NCI-H187 (cell line): ENCODE results near the gene KMT2D.

Experiments
- DNase-seq, 2 experiments: peaks; one replicate each; lab custom pipeline; 2025; lab: John Stamatoyannopoulos, UW

The KMT2D gene

DNA sequence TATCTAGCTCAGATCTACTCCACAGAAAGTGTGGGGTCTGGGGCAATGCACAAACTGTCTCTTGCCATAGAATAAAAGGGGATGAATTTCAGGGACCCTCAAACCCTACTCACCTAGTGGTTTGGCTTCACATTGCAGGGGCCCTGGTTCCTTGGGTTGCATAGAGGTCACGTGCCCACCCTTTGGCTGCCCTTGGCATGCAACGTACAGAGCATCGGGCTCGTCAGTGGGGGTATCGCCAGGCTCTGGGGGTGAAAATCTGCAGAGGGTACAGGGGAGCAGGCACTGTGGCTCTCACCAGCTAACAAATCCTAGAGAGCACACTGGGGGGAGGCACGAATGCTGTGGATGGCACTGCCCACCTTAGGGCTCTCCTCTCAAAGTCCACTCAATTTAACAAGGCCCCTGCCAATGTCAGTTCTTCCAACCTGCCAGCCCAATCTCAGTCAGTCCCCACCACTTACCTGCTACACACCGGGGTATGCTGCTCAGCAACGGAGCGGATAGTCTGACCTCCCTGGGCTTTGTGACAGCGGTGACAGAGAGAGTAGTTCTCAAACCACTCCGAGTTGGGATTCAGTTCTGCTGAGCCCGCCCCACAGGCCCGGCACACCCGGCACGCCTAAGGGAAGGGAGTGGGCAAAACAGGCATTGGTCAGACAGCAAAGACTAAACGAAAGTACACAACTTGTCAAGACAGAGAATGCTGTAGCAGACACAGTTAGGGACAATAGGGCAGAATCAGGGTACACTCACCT is 8.0 kb downstream of the KMT2D start:
- no peak for DNase-seq

DNA sequence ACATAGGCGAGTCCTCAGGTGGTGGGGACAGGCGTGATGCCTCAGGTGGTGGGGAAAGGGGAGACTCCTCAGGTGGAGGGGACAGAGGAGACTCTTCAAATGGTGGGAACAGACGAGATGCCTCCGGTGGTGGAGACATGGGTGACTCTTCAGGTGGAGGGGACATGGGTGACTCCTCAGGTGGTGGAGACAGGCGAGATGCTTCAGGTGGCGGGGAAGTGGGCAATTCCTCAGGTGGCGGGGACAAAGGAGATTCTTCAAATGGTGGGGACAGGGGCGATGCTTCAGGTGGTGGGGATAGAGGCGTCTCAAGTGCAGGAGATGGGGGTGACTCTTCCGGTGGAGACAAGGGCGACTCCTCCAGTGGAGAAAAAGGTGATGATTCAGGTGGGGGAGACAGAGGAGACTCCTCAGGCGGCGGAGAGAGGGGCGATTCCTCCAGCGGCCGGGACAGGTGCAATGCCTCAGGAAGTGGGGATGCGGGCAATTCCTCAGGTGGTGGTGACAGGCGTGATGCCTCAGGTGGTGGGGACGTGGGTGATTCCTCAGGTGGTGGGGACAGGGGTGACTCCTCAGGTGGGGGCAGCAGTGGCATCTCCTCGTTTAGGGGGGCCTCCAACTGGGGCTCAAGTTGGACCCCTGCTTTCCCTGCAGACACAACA is 8.7 kb downstream of the KMT2D start:
- DNase-seq: no peak

DNA sequence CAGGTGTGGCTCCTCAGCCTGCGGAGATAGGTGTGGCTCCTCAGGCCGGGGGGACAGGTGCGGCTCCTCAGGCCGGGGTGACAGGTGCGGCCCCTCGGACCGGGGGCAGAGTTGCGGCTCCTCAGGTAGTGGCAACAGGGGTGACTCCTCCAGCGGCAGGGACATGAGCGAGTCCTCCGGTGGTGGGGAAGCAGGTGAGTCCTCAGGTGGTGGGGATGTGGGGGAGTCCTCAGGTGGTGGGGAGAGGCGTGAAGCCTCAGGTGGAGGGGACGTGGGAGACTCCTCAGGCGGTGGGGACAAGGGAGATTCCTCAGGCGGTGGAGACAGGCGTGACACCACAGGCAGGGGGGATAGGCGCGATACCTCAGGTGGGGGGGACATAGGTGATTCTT is 9.2 kb downstream of the KMT2D start:
- DNase-seq: no peak

DNA sequence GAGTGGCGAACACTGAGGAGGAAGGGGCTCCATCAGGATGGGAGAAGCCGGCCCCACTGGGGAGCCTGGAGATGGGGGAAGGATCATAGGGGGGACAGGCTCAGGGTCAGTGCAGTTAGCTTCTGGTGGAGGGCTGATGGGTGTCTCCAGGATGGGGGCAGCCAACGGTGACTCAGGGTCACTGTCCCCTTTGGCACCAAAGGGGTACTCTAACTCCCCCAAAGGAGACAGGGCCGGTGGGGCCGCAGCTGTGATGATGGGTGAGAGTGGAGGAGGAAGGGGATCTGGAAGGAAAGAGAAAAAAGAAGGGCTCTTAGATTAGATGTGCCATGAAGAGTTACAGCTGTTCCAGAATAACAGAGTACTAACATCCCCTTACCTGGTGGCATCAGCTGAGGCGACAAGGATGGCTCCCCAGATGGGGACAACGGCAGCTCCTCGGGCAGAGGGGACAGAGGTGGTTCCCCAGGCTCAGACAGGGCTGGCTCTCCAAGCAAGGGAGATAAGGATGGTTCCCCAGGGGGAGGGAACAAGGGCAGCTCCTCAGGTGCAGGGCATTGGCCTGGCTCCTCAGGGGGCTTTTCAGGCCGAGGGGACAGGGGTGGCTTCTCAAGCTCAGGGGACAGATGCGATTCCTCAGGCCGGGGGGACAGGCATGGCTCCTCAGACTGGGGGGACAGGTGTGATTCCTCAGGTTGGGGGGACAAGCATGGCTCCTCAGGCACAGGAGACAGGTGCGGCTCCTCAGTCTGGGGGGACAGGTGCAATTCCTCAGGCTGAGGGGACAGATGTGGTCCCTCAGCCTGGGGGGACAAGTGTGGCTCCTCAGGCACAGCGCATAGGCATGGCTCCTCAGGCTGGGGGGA is 9.9 kb downstream of the KMT2D start:
- no peak for DNase-seq

DNA sequence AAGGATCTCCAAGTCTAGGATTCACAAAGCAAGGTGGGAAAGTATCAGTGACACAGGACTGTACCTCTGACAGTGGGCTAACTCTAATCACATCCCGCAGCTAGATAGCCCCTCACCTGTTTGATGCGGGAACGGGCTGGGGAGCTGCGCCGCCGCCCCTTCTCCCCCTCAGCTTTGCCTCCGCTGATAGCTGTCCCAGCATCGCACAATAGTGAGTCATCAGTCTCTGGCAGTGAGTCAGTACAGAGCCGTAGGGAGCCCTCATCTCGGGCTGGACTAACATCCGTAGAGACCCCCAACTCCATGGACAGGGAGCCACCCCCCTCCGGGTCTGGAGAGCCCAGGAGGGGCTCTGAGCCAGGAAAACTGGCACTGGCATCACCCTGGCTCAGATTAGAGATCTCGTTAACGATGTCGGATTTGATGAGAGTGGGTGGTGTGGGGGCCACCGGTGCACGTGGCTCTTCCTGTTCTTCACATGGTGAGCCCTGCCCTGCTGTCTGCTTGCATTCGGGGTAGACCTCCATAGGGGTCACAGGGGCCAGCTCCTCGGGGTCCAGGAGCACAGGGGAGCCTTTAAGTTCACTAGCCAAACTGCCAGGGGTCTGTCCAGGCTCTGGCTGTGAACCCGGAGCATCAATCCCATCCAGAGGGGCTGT is 10.9 kb downstream of the KMT2D start:
- no peak for DNase-seq

DNA sequence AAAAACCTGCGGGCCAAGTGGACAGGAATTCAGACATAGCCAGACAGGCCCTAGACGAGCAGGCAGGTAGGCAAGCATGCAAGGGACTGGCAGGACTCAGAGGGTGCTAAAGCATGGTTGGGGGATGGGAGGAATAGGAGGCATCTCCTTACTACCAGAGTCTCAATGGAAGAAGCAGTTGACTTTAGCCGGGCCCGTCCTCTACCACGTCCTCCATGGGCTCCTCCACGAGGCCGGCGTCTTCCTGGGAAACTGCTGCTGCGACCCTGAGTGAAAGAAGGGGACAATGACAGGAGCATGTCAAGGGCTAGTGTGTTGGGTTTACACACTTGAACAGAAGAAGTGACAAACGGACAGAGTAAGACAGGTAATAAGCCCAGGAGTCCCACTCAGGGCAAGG is 11.6 kb downstream of the KMT2D start:
- no peak for DNase-seq

DNA sequence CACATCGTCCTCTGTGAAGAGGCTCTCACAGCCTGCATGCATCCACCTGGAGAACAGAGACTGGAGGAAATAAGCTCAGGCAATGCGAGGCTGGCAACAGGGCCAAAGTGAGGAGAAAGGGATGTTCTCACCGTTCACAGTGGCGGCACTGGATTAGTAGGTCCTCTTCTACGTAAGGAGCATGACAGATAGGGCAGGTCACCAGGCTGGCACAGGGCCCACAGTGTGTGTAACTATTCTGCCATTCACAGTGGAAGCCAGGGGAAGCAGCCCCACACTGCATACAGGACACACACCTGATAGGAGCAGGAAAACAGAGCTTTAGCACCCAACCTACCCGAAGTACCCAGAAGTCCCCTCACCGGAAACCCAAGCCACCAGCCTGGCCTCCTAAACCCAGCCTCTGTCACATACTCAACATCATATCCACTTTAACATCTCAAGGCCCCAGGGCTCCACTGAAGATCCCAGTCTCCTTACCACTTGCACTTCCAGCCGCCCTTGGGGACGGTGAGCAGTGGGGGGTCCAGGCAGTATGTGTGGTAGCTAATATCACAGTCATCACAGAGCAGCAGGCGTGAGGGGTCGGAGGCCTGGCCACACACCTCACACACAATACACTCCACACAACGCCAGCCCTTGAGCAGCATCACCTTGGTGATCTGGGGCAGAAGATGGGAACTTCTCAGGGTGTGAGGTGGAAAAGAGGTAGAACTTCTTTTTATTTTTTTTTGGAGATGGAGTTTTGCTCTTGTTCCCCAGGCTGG is 14.3 kb downstream of the KMT2D start:
- DNase-seq: no peak

DNA sequence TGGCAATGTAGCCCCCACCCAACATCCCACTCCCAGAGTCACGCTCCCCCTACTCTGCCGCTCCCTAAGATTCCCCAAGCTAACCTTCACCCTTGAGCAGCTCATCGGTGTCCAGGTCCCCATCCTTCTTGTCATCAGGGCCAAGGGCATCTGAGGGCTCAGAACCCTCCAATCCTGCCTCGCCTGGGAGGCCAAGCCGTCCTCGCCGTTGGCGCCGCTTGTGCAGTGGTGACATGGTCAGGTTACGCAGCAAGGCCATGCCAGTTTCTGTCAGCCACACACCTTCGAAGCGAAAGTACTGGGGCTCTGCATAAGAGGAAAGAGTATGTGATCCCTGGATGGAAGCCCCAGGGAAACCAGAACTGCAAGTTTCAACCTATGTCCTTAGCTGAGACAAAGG is 15.9 kb downstream of the KMT2D start:
- DNase-seq: no peak

DNA sequence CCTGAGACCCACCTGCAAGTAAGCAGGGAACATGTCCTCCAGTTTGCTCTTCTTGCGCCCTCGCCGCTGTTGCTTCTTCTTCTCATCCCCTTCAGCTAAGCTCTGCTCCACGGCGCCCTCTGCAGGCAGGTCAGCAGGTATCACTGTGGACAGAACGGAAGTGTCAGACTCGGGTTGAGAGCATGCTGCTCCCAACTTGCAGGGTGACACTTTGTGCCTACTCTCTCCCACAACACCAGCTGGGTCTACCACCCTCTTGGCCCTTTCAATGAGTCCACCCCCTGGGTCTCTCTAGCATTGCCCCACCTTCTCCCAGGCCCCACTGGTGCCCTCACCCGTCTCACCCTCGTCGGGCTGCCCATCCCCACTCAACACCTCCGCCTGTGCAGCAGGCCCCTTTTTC is 16.7 kb downstream of the KMT2D start:
- DNase-seq: no peak

DNA sequence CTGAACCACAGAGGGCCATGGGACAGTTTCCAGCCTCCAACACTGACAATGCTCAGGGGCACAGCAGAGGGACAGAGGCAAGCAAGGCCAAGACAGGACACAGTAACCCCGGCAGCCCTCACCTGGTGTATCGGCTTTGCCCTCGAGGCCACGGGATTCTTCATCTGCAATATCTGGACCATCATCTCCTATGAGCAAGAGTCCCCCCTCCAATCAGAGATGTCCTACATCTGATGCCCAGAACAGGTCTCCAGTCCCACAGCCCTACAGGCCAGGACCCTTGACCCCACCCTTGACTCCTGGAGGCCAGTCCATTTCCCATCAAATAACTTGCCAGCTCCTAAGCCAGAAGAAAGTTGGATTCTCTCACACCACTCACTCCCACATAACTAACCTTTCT is 17.4 kb downstream of the KMT2D start:
- DNase-seq: no peak

DNA sequence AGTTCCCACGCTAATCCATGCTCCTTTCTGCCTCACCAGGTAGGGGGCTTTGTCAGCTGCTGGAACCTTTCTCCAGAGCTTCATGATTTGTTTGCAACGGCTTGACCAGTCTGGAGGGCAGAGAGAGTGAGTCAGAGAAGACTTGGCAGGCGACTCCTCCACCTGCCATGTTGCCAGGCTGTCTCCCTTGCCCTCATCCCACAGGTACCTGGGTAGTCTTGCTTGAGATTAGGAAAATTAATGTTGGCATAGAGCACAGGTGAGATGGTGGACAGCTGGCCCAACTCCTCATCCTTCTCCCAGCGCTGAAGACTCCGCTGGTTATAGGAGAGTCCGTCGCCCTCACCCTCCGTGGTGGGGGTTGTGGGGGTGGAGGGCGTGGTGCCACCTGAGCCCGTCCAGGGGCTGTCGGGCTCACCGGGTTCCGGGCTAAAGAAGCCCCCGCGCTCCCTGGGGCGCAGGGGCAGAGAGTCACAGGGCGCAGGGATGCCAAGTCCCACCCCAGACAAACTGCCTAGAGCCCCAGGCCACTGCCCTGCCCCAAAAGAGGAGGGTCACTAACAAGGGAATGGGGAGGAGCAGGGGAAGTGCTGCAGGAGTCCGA is 18.6 kb downstream of the KMT2D start:
- DNase-seq: no peak

DNA sequence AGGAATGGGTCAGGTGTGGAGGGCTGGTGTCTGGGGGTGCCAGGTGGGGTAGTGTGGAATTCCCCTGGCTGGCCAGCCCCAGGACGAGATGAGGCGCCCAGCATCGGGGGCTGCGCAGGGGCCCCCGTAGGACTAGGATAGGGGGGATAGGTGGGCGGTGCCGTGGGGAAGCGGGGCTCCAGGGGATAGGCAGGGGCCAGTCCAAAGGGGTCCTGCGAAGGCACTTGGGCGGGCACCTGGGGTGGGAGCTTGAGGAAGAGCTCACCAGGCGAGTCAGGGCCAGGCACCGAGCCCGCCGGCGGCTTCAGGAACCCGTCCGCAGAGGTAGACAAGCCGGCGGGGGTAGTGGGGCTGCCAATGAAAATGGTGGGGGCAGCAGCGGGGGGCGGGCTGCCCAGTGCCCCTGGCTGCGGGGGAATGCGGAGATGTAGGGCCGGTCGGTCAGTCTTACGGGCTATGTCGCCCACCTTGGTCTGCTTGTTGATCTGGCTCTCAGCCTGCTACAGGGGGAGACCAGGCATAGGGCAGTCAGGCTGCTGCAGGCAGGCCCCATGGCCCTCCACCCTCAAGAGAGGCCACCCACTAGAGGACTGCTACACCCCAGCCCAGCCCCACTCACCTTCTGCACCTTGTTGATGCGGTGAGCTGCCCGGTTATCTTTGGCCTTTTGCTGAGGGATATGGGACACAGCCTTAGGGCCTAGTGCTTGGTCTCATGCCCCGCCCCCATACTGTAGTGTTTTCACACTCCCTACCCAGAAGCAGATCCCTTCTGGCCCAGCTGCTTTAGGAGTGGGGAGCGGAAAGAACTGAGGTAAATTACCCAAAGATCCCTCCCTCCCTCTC is 19.3 kb downstream of the KMT2D start:
- no peak for DNase-seq

DNA sequence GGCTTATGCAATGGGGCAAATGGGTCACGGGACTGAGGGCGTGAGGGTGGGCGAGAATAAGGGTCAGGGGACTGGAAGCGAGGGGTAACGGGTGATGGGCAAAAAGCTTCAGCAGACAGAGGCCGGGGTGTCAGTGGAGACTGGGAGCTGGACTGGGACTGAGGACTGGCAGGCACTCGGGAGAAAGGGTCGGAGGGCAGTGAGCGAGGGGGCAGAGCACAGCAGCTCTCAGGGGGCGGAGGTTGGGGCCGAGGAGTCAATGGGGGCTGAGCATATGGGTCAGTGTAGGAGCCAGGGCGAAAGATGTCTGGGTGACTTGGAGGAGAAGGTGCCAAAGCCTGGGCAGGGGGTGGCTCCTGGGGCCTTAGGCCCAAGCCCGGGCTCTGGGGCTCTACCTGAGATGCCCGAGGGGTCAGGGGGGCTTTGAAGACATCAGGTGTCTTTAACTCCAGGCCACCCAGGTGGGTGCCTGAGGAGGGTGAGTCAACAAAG is 20.2 kb downstream of the KMT2D start:
- DNase-seq: no peak

DNA sequence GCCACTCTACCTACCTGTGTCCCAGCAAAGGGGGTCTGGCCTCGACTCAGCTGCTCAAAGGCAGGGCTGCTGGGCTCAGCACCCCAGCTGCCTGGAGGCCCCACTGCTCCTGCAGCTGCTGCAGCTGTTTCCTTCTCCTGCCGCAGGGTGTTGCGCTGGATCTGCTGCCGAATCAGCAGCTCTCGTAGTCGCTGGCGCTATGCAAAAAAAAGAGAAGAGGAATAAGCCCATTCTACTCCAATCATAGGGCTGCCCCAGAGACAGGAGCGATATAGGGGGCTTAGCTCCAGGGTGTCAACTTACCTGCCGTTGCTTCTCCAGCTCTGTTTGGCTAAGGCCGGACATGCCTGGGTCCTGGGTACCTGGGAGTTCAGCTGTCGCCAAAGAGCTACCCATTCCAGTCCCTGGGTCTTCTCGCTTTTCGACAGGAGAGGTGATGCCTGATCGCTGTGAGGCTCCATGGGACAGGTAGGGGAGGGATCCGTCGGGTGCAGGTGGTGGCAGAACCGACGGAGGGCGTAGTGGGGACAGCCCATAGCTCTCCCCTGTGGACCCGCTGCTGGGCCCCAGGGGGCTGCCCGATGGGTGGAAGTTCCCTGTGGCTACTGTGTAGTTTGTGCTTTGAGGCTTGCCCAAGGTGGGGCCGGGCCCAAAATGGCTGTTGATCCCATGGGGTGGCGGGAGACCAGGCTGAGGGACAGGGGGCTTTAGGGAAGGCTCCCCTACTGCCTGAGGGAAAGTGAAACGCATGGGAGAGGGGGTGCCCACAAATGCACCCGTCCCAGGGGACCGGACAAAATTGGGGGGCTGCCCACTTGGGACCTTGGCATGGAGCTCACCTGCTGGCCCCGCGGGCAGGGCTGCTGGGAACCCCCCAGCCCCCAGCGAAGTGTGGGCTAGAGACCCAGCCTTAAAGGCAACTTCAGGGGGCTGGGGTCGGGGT is 20.9 kb downstream of the KMT2D start:
- no peak for DNase-seq

DNA sequence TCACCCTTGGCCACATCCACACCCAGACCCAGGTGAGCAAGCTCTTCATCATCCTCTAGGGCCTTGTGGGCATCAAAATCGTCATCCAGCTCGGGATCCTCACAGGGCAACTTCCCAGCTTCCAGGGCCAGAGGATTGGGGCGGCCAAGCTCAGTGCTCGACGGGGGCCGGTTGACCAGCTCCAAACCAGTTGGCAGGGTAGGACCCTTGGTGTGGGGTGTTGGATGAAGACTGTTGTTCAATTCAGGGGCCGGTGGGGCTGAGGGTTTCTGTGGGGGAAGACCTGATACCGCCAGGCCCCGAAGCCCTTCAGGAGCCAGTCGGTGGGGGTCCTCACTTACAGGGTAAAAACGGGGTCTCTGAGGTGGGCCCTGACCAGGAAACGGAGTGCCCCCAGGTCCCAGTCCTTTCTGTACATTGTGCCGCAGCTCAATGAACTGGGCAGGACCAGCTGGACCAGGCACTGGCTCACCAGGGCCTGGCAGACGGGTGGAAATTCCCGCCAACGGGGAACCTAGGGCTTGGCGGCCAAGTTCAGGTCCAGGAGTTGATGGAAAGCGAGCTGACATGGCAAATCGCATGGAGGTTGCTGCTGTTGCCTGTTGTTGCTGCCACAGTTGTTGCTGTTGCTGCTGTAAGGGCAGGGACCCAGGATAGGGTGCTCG is 22.2 kb downstream of the KMT2D start:
- DNase-seq: no peak

DNA sequence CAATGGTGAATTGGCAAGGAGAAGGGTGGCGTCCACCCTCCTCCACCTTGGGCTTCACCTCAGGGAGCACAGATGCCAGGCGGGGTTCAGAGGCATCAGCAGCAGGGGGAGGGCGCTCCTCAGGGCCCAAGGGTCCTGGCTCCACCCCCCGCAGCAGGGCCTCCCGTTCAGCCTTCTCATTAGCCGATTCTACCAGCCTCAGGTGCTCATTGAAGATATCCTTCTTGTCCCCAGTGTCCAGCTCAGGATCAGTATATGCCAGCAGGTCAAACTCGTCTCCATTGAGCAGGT is 22.7 kb downstream of the KMT2D start:
- DNase-seq: no peak

DNA sequence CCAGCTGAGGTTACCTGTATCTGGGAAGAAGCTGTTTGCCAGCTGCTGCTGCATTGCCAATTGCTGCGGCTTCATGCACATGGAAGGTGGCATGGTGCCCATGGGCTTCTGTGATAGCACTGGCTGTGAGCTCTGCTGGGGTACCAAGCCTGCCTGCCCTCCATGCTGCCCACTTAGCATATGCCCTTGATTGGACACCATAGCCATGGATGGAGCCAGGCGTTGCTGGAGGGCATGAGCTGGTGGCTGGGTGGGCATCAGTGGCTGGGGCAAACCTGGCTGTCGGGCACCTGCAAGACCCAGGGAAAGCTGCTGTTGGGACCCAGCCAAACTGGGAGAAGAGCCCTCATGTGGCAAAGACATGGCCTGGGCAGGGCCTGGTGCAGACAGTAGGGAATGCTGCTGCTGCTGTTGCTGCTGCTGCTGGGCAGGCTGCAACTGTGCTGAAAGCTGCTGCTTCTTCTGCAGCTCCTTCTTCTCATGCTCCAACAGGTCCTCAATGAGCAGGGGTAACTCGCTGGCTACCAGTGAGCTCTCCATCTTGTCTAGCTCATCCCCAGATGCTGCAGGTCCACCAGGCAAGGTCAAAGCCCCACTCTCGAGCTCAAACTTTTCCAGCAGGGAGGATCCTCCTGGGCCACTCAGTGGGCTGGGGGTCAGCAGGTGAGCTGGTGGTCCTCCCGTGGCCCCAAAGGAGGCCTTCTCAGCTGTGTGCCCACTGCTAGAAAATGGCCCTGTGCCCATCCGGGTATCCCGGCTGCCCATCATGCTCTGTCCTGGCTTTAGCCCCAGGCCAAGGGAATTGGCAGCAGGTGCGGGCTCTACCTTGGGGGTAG is 23.3 kb downstream of the KMT2D start:
- DNase-seq: no peak

DNA sequence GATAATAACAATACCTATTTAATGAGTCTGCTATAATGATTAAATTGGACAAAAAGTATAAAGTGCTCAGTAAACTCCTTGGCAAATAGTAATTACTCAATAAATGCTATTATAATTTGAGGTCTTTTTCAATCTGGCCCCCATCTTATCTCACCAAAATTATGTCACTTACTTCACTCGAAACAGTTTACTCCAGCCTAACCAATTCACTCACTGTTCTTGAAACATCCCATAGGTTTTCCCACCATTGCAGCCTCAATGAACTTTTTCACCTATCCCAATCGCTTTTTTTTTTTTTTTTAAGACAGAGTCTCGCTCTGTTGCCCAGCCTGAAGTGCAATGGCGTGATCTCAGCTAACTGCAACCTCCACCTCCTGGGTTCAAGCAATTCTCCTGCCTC is 24.6 kb downstream of the KMT2D start:
- no peak for DNase-seq
